Endothelial cell of umbilical vein (primary cell): ENCODE results near the gene FMN2. TPM values are rescaled to one million over a fixed set of nuclear protein-coding genes. Genes with fewer than 3 reads are reported as not detected.

Experiments used
- BruUV-seq: library from RNA; stranded (reverse); fragments of 400-500 nt; replicated peaks from 2 replicates; lab custom pipeline; 2021; lab: Mats Ljungman, UMichigan
- CTCF ChIA-PET: fragments of 300-600, 350-600 bp; sonication (Branson Sonifier 250); formaldehyde crosslinking; loops from one replicate; lab custom pipeline; 2021; ENCODE audit warnings: antibody characterized with exemption, inconsistent platforms; lab: Charles Lee
- POLR2A ChIA-PET: fragments of 300-600, 350-600 bp; sonication (Branson Sonifier 250); formaldehyde crosslinking; loops from one replicate; lab custom pipeline; 2021; ENCODE audit warnings: antibody characterized with exemption, inconsistent platforms; lab: Charles Lee
- DNase-seq: peaks from one replicate; pipeline ENCODE4 v3.0.0-alpha.2; 2011; ENCODE audit warnings: low read depth, low spot score
- FAIRE-seq: peaks from 2 replicates; lab custom pipeline; 2011; peaks lifted over from hg19 to GRCh38; lab: Jason Lieb, UNC
- H2AFZ ChIP-seq: 2 replicates; pipeline ENCODE4 v1.6.0; 2012; ENCODE audit warnings: low read depth, low read length, control low read depth, inconsistent platforms
- H3K27ac ChIP-seq: 2 replicates; pipeline ENCODE4 v1.5.1; 2011; ENCODE audit warnings: low read depth, mild to moderate bottlenecking, control low read depth, low read length, moderate library complexity; ENCODE audit not compliant: insufficient read depth
- H3K27me3 ChIP-seq, 2 experiments: 2 replicates each; pipeline versions ENCODE4 v1.6.0 to v1.6.1; 2011; ENCODE audit warnings: low read length in 2 of 2, mixed read lengths in 1 of 2; ENCODE audit not compliant: control insufficient read depth in 2 of 2, insufficient read depth in 2 of 2
- H3K36me3 ChIP-seq, 2 experiments: 2 replicates in 1 of 2; 3 replicates in 1 of 2; pipeline ENCODE4 v1.5.1; 2011; ENCODE audit warnings: low read length in 2 of 2, mild to moderate bottlenecking in 1 of 2, moderate library complexity in 1 of 2; ENCODE audit not compliant: control insufficient read depth in 2 of 2, insufficient read depth in 2 of 2; ENCODE audit errors: extremely low read depth in 1 of 2
- H3K4me1 ChIP-seq: 3 replicates; pipeline ENCODE4 v1.5.1; 2011; ENCODE audit warnings: mild to moderate bottlenecking, low read length; ENCODE audit not compliant: control insufficient read depth, insufficient read depth; ENCODE audit errors: extremely low read depth
- H3K4me2 ChIP-seq: 2 replicates; pipeline ENCODE4 v1.6.1; 2011; ENCODE audit warnings: low read length, control low read depth, mixed read lengths; ENCODE audit not compliant: insufficient read depth
- H3K4me3 ChIP-seq, 3 experiments: fragments of 200-600 bp in 1 of 3; sonication (generic), shearing (Covaris generic) in 1 of 3; replicated peaks in 1 of 3; 2 replicates each; pipeline ENCODE4 v1.5.1; 2011 to 2016; ENCODE audit warnings: control low read depth in 3 of 3, low read length in 3 of 3, mild to moderate bottlenecking in 2 of 3, inconsistent platforms in 1 of 3, low read depth in 1 of 3, moderate library complexity in 1 of 3; ENCODE audit not compliant: insufficient read depth in 1 of 3
- H3K79me2 ChIP-seq: 2 replicates; pipeline ENCODE4 v1.6.0; 2012; ENCODE audit warnings: low read length, inconsistent platforms; ENCODE audit not compliant: control insufficient read depth, insufficient read depth
- H3K9ac ChIP-seq: replicated peaks from 2 replicates; pipeline ENCODE3; 2011; ENCODE audit warnings: low read length, control low read depth; ENCODE audit not compliant: insufficient read depth; ENCODE audit errors: extremely low read depth
- H3K9me1 ChIP-seq: replicated peaks from 3 replicates; pipeline ENCODE4 v1.6.0; 2011; ENCODE audit warnings: mild to moderate bottlenecking, low read length; ENCODE audit not compliant: control insufficient read depth, insufficient read depth; ENCODE audit errors: extremely low read depth
- H3K9me3 ChIP-seq: replicated peaks from 2 replicates; pipeline ENCODE4 v1.5.1; 2012; ENCODE audit warnings: low read length, inconsistent platforms; ENCODE audit not compliant: control insufficient read depth, insufficient read depth
- H4K20me1 ChIP-seq: replicated peaks from 2 replicates; pipeline ENCODE3; 2011; ENCODE audit warnings: mild to moderate bottlenecking, low read length; ENCODE audit not compliant: control insufficient read depth, insufficient read depth; ENCODE audit errors: extremely low read depth
- CTCF ChIP-seq, 2 donors: IDR thresholded peaks; 1 replicate in 1 of 2; 2 replicates in 1 of 2; pipeline ENCODE4 v1.5.1; 2011; ENCODE audit warnings: low read length in 2 of 2, mild to moderate bottlenecking in 2 of 2, moderate library complexity in 2 of 2, control low read depth in 1 of 2, inconsistent platforms in 1 of 2, low read depth in 1 of 2; ENCODE audit not compliant: insufficient read depth in 1 of 2; ENCODE audit errors: extremely low read depth in 1 of 2
- EZH2 ChIP-seq: IDR thresholded peaks from 2 replicates; pipeline ENCODE4 v1.6.1; 2012; ENCODE audit warnings: borderline replicate concordance, low read depth, mild to moderate bottlenecking, moderate library complexity, low read length, inconsistent platforms; ENCODE audit not compliant: severe bottlenecking
- FOS ChIP-seq: IDR thresholded peaks from 2 replicates; pipeline ENCODE4 v1.6.1; 2011; ENCODE audit warnings: mild to moderate bottlenecking, low read length, moderate library complexity, borderline replicate concordance; ENCODE audit not compliant: insufficient read depth
- GATA2 ChIP-seq: IDR thresholded peaks from 2 replicates; pipeline ENCODE4 v1.7.0; 2011; ENCODE audit warnings: low read depth, mild to moderate bottlenecking, moderate library complexity, mixed read lengths, low read length; ENCODE audit not compliant: insufficient read length, insufficient read depth
- JUN ChIP-seq: IDR thresholded peaks from 2 replicates; pipeline ENCODE4 v1.6.1; 2011; ENCODE audit warnings: borderline replicate concordance, low read depth; ENCODE audit not compliant: insufficient read length, insufficient read depth
- MAX ChIP-seq: IDR thresholded peaks from 2 replicates; pipeline ENCODE4 v1.6.1; 2011; ENCODE audit not compliant: insufficient read depth, insufficient read length
- MYC ChIP-seq: IDR thresholded peaks from one replicate; pipeline ENCODE4 v1.6.1; 2011; ENCODE audit warnings: mild to moderate bottlenecking, low read depth, low read length
- POLR2A ChIP-seq: IDR thresholded peaks from 2 replicates; pipeline ENCODE4 v1.6.1; 2012; ENCODE audit warnings: low read depth, mild to moderate bottlenecking, control low read depth, low read length
- POLR2AphosphoS5 ChIP-seq: IDR thresholded peaks from 2 replicates; pipeline ENCODE4 v1.6.1; 2012; ENCODE audit warnings: low read depth, mild to moderate bottlenecking, control low read depth, low read length, moderate library complexity; ENCODE audit not compliant: insufficient read depth
- dilution Hi-C: fragments of 300-500 bp; cut with MboI; formaldehyde crosslinking; loops from one replicate; pipeline ENCODE4 v1.15.0; 2019; ENCODE audit warnings: low sequenced_read_pairs; ENCODE audit not compliant: extremely low pct_ligation_motif_present
- intact Hi-C: fragments of 100-400 bp; cut with micrococcal nuclease; formaldehyde crosslinking; loops from one replicate; pipeline ENCODE4 v1.10.0; 2022
- polyA plus RNA-seq, 4 experiments: library from polyadenylated mRNA; depleted of rRNA in 3 of 4; stranded (reverse) in 3 of 4; unstranded in 1 of 4; fragments of >200 nt; gene quantifications; 2 replicates each; pipeline versions ENCODE4 v1.2.1 to v1.2.3, GENCODE V29; 2011 to 2012; ENCODE audit warnings: missing spikeins in 1 of 4
- total RNA-seq: library from RNA; stranded (reverse); gene quantifications from 2 replicates; pipeline ENCODE4 v1.2.3, GENCODE V29; 2021

Gene FMN2
- total and polyA plus RNA-seq, 2 donors (not counting 3 experiments of a cell fraction or from before 2014, with no cell fraction given), result not detected

- FAIRE-seq (no peak), DNase-seq (no peak)
- no peak overlapping the region for H2AFZ ChIP-seq
- dilution Hi-C loops, result no loop called here
- ChIA-PET CTCF (no interaction called here), POLR2A (no interaction called here)
- H3K27me3 ChIP-seq, result no peaks in the 10 kb centered on the region
- intact Hi-C loops, result no loop called here
- peaks cover 1% of the 10 kb centered on the region for H3K9me3 ChIP-seq
- no peaks in the 10 kb centered on the region for H3K36me3 ChIP-seq
- no peaks in the 10 kb centered on the region for H3K4me1 ChIP-seq
- TF ChIP-seq JUN (no peak), EZH2 (no peak), FOS (no peak), POLR2A (no peak), MAX (no peak), MYC (no peak), GATA2 (no peak), CTCF (IDR thresholded peaks at IDR 0.05; ENCODE audit: extremely low read depth in 1 of 2, insufficient read depth in 1 of 2, low read depth in 1 of 2, low read length in 2 of 2) (no peak), POLR2AphosphoS5 (no peak)
- H3K9me1 ChIP-seq, result no peaks in the 10 kb centered on the region
- no TSS peak for BruUV-seq
- no peak overlapping the region for H3K27ac ChIP-seq
- no peaks in the 10 kb centered on the region for H4K20me1 ChIP-seq
- H3K9ac ChIP-seq, result no peak overlapping the region
- H3K79me2 ChIP-seq, result no peaks in the 10 kb centered on the region
- H3K4me2 ChIP-seq, result no peak overlapping the region
- no peak overlapping the region for H3K4me3 ChIP-seq
Measured at GRCh38 chr1:240278082-240278481, 186.4 kb downstream of the FMN2 start.
